Cerebellar nuclear complex (tissue), 1 donor: ENCODE data around the gene ITGA2B.
"Not testable (repeated sequence)": the region's sequence is repeated elsewhere in the genome, so short reads cannot be mapped to it uniquely, and the experiment has no call there.

Experiments
- DNase-seq, 2 experiments: peaks; one replicate each; lab custom pipeline; 2025; lab: John Stamatoyannopoulos, UW

Gene ITGA2B

GRCh38 chr17:44351961-44352827, 37.3 kb downstream of the ITGA2B start:
- DNase-seq: no peak

- DNase-seq: no peak
Measured at GRCh38 chr17:44351464-44351863, 38.0 kb downstream of the ITGA2B start.

- DNase-seq: no peak
Measured at GRCh38 chr17:44350733-44351226, 38.7 kb downstream of the ITGA2B start.

- DNase-seq: no peak
Measured at GRCh38 chr17:44349553-44350070, 39.8 kb downstream of the ITGA2B start.

GRCh38 chr17:44348988-44349364, 40.5 kb downstream of the ITGA2B start:
- DNase-seq: no peak

- DNase-seq: no peak
Measured at GRCh38 chr17:44348234-44348987, 41.0 kb downstream of the ITGA2B start.

GRCh38 chr17:44347206-44348055, 42.0 kb downstream of the ITGA2B start:
- DNase-seq: not testable (repeated sequence)

GRCh38 chr17:44346064-44346844, 43.2 kb downstream of the ITGA2B start:
- no peak for DNase-seq

GRCh38 chr17:44345454-44346026, 43.9 kb downstream of the ITGA2B start:
- peak in 1 of 2 experiments; percentile 60 for DNase-seq

GRCh38 chr17:44344939-44345453, 44.5 kb downstream of the ITGA2B start, which contains the start of gene GRN:
GRN (plus strand) TSS chr17:44345302; CDS start chr17:44349165, 3,863 bp downstream.
- peak; percentile 92 to 99 for DNase-seq

- DNase-seq: no peak
Measured at GRCh38 chr17:44343510-44344209, 45.8 kb downstream of the ITGA2B start.

GRCh38 chr17:44340553-44340952, 48.9 kb downstream of the ITGA2B start:
- not testable (repeated sequence) for DNase-seq

GRCh38 chr17:44338702-44339101, 50.7 kb downstream of the ITGA2B start:
- no peak for DNase-seq

- no peak for DNase-seq
Measured at GRCh38 chr17:44335968-44336367, 53.5 kb downstream of the ITGA2B start.

- no peak for DNase-seq
Measured at GRCh38 chr17:44335564-44335963, 53.9 kb downstream of the ITGA2B start.

- no peak for DNase-seq
Measured at GRCh38 chr17:44334727-44335126, 54.7 kb downstream of the ITGA2B start.

GRCh38 chr17:44334315-44334714, 55.1 kb downstream of the ITGA2B start:
- DNase-seq: no peak

GRCh38 chr17:44333371-44333770, 56.1 kb downstream of the ITGA2B start:
- DNase-seq: no peak

GRCh38 chr17:44331249-44331760, 58.1 kb downstream of the ITGA2B start:
- peak in 1 of 2 experiments; percentile 51 for DNase-seq
